ENCODE results near the gene GATA3.

GRCh38 chr10:8014649-8015048 is 39.8 kb upstream of the GATA3 start:
- TF ChIP-seq CTCF (IDR thresholded peaks at IDR 0.05; ENCODE audit: poor library complexity, severe bottlenecking) (no peak), EP300 (conservative IDR thresholded peaks at IDR 0.05; ENCODE audit: poor library complexity, severe bottlenecking) (no peak), POLR2AphosphoS5 (IDR thresholded peaks at IDR 0.05) (no peak)

Data from neural cell (in vitro differentiated cells).